ENCODE results near the gene SUPT3H. TPM values are rescaled to one million over a fixed set of nuclear protein-coding genes. Genes with fewer than 3 reads are reported as not detected.

Gene SUPT3H
- polyA plus RNA-seq, 3 donors, result 2.4 to 3.5 (median 2.5) TPM

- H3K4me3 ChIP-seq (replicated peaks in 1 of 3; ENCODE audit: low read depth in 2 of 3, low read length in 3 of 3), result no peak overlapping the region
- Mint-ChIP-seq H3K4me3 (no peak overlapping the region), H3K27ac (no peak overlapping the region), H3K4me1 (peaks cover 5% of the 10 kb centered on the region), H3K27me3 (ENCODE audit: low read depth in 3 of 3) (peaks cover 0 to 2% (median 0%) of the 10 kb centered on the region in 3 donors), H3K36me3 (peaks cover 2% of the 10 kb centered on the region in 2 donors), H3K9me3 (peaks cover 7 to 23% (median 18%) of the 10 kb centered on the region in 7 donors)
- H2AFZ ChIP-seq (ENCODE audit: insufficient read depth, low read depth, low read length, poor library complexity, severe bottlenecking), result no peak overlapping the region
- no peak overlapping the region for H3K27ac ChIP-seq (ENCODE audit: low read depth in 1 of 2, low read length in 2 of 2)
- no peak for TF ChIP-seq CTCF (IDR thresholded peaks at IDR 0.05)
- H3K9me3 ChIP-seq (replicated peaks in 1 of 2; ENCODE audit: control insufficient read depth in 1 of 2, insufficient read depth in 1 of 2, low read length in 2 of 2), result peaks cover 10 to 17% of the 10 kb centered on the region in 2 donors
- H3K36me3 ChIP-seq (replicated peaks in 1 of 2; ENCODE audit: control insufficient read depth in 1 of 2, insufficient read depth in 2 of 2, low read length in 2 of 2), result no peaks in the 10 kb centered on the region
- intact Hi-C loops (cut with micrococcal nuclease), result no loop called here
- DNase-seq, result no peak
- no peaks in the 10 kb centered on the region for H3K4me1 ChIP-seq (ENCODE audit: control insufficient read depth in 1 of 2, insufficient read depth in 2 of 2, low read length in 2 of 2)
- no peak overlapping the region for H3K9ac ChIP-seq (ENCODE audit: insufficient read depth, low read length, poor library complexity, severe bottlenecking)
- no peaks in the 10 kb centered on the region for H3K79me2 ChIP-seq (ENCODE audit: insufficient read depth, low read length)
- no peaks in the 10 kb centered on the region for H3K27me3 ChIP-seq (ENCODE audit: control insufficient read depth in 2 of 2, insufficient read depth in 2 of 2, low read length in 2 of 2)
- no peak overlapping the region for H3K4me2 ChIP-seq (replicated peaks; ENCODE audit: extremely low read depth, low read length, poor library complexity, severe bottlenecking)
- H4K20me1 ChIP-seq (ENCODE audit: insufficient read depth, low read length), result no peaks in the 10 kb centered on the region
Measured at GRCh38 chr6:44976677-44977641, 400.8 kb downstream of the SUPT3H start.

DNA sequence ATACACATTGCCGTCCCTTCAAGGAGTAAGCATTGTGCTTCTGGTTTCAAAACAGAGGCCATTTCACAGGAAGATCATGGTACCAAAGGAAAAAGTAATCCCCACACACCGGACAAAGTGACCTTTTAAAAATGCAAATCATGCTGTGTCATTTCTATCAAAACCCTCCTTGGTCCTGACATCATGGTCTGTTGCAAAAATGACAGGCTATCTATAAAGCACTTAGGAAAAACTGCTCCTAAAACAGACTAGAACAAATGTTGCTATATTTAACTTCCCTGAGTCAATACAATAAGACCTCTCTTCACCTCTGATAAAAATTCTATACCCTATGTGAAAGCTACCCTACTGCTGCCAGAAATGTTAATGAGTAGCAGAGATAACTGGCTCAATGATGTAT lies 403.2 kb downstream of the SUPT3H start:
- Histone ChIP-seq H3K27ac (ENCODE audit: low read depth in 1 of 2, low read length in 2 of 2) (no peak overlapping the region), H3K4me2 (replicated peaks; ENCODE audit: extremely low read depth, low read length, poor library complexity, severe bottlenecking) (no peak overlapping the region), H3K79me2 (ENCODE audit: insufficient read depth, low read length) (no peaks in the 10 kb centered on the region), H2AFZ (ENCODE audit: insufficient read depth, low read depth, low read length, poor library complexity, severe bottlenecking) (no peak overlapping the region), H3K4me3 (replicated peaks in 1 of 3; ENCODE audit: low read depth in 2 of 3, low read length in 3 of 3) (no peak overlapping the region), H3K36me3 (replicated peaks in 1 of 2; ENCODE audit: control insufficient read depth in 1 of 2, insufficient read depth in 2 of 2, low read length in 2 of 2) (no peaks in the 10 kb centered on the region), H3K4me1 (ENCODE audit: control insufficient read depth in 1 of 2, insufficient read depth in 2 of 2, low read length in 2 of 2) (no peaks in the 10 kb centered on the region), H3K9me3 (replicated peaks in 1 of 2; ENCODE audit: control insufficient read depth in 1 of 2, insufficient read depth in 1 of 2, low read length in 2 of 2) (peaks cover 10 to 25% of the 10 kb centered on the region in 2 donors), H3K27me3 (ENCODE audit: control insufficient read depth in 2 of 2, insufficient read depth in 2 of 2, low read length in 2 of 2) (no peaks in the 10 kb centered on the region), H3K9ac (ENCODE audit: insufficient read depth, low read length, poor library complexity, severe bottlenecking) (no peak overlapping the region), H4K20me1 (ENCODE audit: insufficient read depth, low read length) (no peaks in the 10 kb centered on the region)
- Mint-ChIP-seq H3K36me3 (peaks cover 2 to 4% of the 10 kb centered on the region in 2 donors), H3K9me3 (peaks cover 11 to 34% (median 27%) of the 10 kb centered on the region in 7 donors), H3K4me3 (no peak overlapping the region), H3K27ac (no peak overlapping the region), H3K4me1 (peaks cover 6% of the 10 kb centered on the region), H3K27me3 (ENCODE audit: low read depth in 3 of 3) (peaks cover 0 to 2% (median 2%) of the 10 kb centered on the region in 3 donors)
- 50% methylated on average over 1 of the region's 2 CpGs for WGBS (ENCODE audit: insufficient coverage)
- no peak for TF ChIP-seq CTCF (IDR thresholded peaks at IDR 0.05)
- DNase-seq, result no peak
- intact Hi-C loops (cut with micrococcal nuclease), result no loop called here
